Thyroid gland (tissue), 4 donors: ENCODE data around the gene SMIM14. TPM values are rescaled to one million over a fixed set of nuclear protein-coding genes. Genes with fewer than 3 reads are reported as not detected.
A peak's percentile ranks its signal among the peaks of the same experiment; 100 is the strongest.

Source experiments
- DNase-seq, 2 donors: peaks; one replicate each; pipeline ENCODE4 v3.0.0-alpha.2; 2019
- H3K27ac ChIP-seq, 3 donors: fragments of 200-600 bp; sonication (generic); 1 replicate in 2 of 3; 2 replicates in 1 of 3; pipeline ENCODE4 v1.5.1; 2016 to 2019; ENCODE audit warnings: mild to moderate bottlenecking in 1 of 3, moderate library complexity in 1 of 3
- H3K27me3 ChIP-seq: fragments of 200-600 bp; sonication (generic); one replicate; pipeline ENCODE4 v1.5.1; 2019
- H3K36me3 ChIP-seq, 2 donors: fragments of 200-600 bp; sonication (generic); one replicate each; pipeline ENCODE4 v1.5.1; 2016 to 2019
- H3K4me1 ChIP-seq, 2 donors: fragments of 200-600 bp; sonication (generic); one replicate each; pipeline ENCODE4 v1.5.1; 2017 to 2019
- H3K4me3 ChIP-seq, 3 donors: fragments of 200-600 bp; sonication (generic); replicated peaks in 1 of 3; 1 replicate in 2 of 3; 2 replicates in 1 of 3; pipeline ENCODE4 v1.5.1; 2016; ENCODE audit warnings: mild to moderate bottlenecking in 1 of 3
- H3K9me3 ChIP-seq: fragments of 200-600 bp; sonication (generic); one replicate; pipeline ENCODE4 v1.5.1; 2017
- CTCF ChIP-seq, 6 experiments: fragments of 200-600 bp in 3 of 6; fragments of 450-650 bp in 3 of 6; sonication (generic) in 3 of 6; IDR thresholded peaks; one replicate each; pipeline ENCODE4 v1.5.1; 2016 to 2019; ENCODE audit warnings: antibody characterized with exemption in 6 of 6, mild to moderate bottlenecking in 2 of 6, inconsistent platforms in 1 of 6, moderate library complexity in 1 of 6
- POLR2A ChIP-seq, 2 donors: fragments of 450-650 bp; IDR thresholded peaks; one replicate each; pipeline ENCODE4 v1.6.1; 2017; ENCODE audit warnings: antibody characterized with exemption in 2 of 2, mild to moderate bottlenecking in 2 of 2, moderate library complexity in 1 of 2
- WGBS, 2 donors: methylation state at CpG; one replicate each; pipeline ENCODE4 v1.1.5; 2017; 5-methylcytosine and 5-hydroxymethylcytosine counted together
- intact Hi-C: fragments of 100-400 bp; cut with DNase I; formaldehyde crosslinking; loops from one replicate; pipeline ENCODE4 v1.15.1; 2023
- total RNA-seq, 4 donors: library from RNA; depleted of rRNA; stranded (reverse); fragments of >200 nt; gene quantifications; one replicate each; pipeline ENCODE4 v1.2.3, GENCODE V29; 2016

SMIM14 gene
- total RNA-seq, 4 donors from 2014 or later, result 52.1 to 72.3 (median 59.2) TPM

- no peak for DNase-seq
- intact Hi-C loops, result no loop called here
- Histone ChIP-seq H3K27ac (no peak overlapping the region), H3K4me3 (no peak overlapping the region), H3K27me3 (no peaks in the 10 kb centered on the region), H3K9me3 (no peaks in the 10 kb centered on the region), H3K4me1 (peaks cover 14 to 18% of the 10 kb centered on the region in 2 donors), H3K36me3 (peaks cover 0 to 5% of the 10 kb centered on the region in 2 donors)
- WGBS, 2 donors, result 95 to 96% methylated on average over 3 of the region's 3 CpGs
- TF ChIP-seq POLR2A (IDR thresholded peaks at IDR 0.05), result no peak
- TF ChIP-seq CTCF (IDR thresholded peaks at IDR 0.05), result no peak
These were observed 108.0 kb downstream of the SMIM14 start for GRCh38 chr4:39530682-39531081.

- Histone ChIP-seq H3K4me1 (peaks cover 14 to 18% of the 10 kb centered on the region in 2 donors), H3K36me3 (peaks cover 0 to 5% of the 10 kb centered on the region in 2 donors), H3K9me3 (no peaks in the 10 kb centered on the region), H3K27ac (no peak overlapping the region), H3K4me3 (no peak overlapping the region), H3K27me3 (no peaks in the 10 kb centered on the region)
- 93 to 95% methylated on average over 2 of the region's 2 CpGs for WGBS, 2 donors
- TF ChIP-seq CTCF (IDR thresholded peaks at IDR 0.05), result no peak
- TF ChIP-seq POLR2A (IDR thresholded peaks at IDR 0.05), result no peak
- DNase-seq, result no peak
- intact Hi-C loops, result loop anchor here (5.0 to 10.0 kb wide), 2 partner anchors 108 to 445 kb away; partner anchors contain the start of genes PDS5A and SMIM14
These were observed 109.1 kb downstream of the SMIM14 start for GRCh38 chr4:39529534-39529933.

GRCh38 chr4:39528061-39528465, 110.6 kb downstream of the SMIM14 start:
- no peak for TF ChIP-seq CTCF (IDR thresholded peaks at IDR 0.05)
- no peak for TF ChIP-seq POLR2A (IDR thresholded peaks at IDR 0.05)
- Histone ChIP-seq H3K27ac (peak overlapping the region; percentile 90 to 95 (median 90)), H3K27me3 (no peaks in the 10 kb centered on the region), H3K4me1 (peaks cover 14 to 18% of the 10 kb centered on the region in 2 donors), H3K4me3 (peak overlapping the region; percentile 42 to 81 (median 50)), H3K9me3 (no peaks in the 10 kb centered on the region), H3K36me3 (peaks cover 0 to 5% of the 10 kb centered on the region in 2 donors)
- intact Hi-C loops, result loop anchor here (5.0 to 10.0 kb wide), 2 partner anchors 109 to 447 kb away; partner anchors contain the start of genes PDS5A and SMIM14
- WGBS, 2 donors, result 3% methylated on average over 6 to 12 of the region's 21 CpGs
- DNase-seq, result no peak

GRCh38 chr4:39527296-39528060, 111.2 kb downstream of the SMIM14 start, which contains the start of gene UGDH:
TSS of gene UGDH (minus strand) at chr4:39527439. CDS start at chr4:39521512, 5,927 bp downstream.
- H3K27ac ChIP-seq, result peak within 1 kb of the TSS; percentile 90 to 95 (median 90)
- peak; percentile 84 to 98 for TF ChIP-seq POLR2A (IDR thresholded peaks at IDR 0.05)
- peak in 2 of 6 experiments; percentile 8 to 9 for TF ChIP-seq CTCF (IDR thresholded peaks at IDR 0.05)
- peak within 1 kb of the TSS; percentile 42 to 81 (median 50) for H3K4me3 ChIP-seq
- peak; percentile 99 for DNase-seq
- no peaks in the 10 kb centered on the region for H3K27me3 ChIP-seq
- H3K36me3 ChIP-seq, result peaks cover 0 to 5% of the 10 kb centered on the region in 2 donors
- peaks cover 14 to 18% of the 10 kb centered on the region in 2 donors for H3K4me1 ChIP-seq
- 1% methylated on average over 15 to 32 of the region's 73 CpGs for WGBS, 2 donors
- intact Hi-C loops, result loop anchor here (5.0 to 10.0 kb wide), 2 partner anchors 110 to 447 kb away; partner anchors contain the start of genes PDS5A and SMIM14
- H3K9me3 ChIP-seq, result no peaks in the 10 kb centered on the region
